Measurements from ENCODE around the gene SDHB.

The SDHB gene

GRCh38 chr1:17027403-17027802 lies 26.4 kb downstream of the SDHB start:
- Histone ChIP-seq H3K4me3 (replicated peaks; ENCODE audit: insufficient read depth, low read length) (no peak overlapping the region), H3K27me3 (ENCODE audit: insufficient read depth, poor library complexity, severe bottlenecking) (no peaks in the 10 kb centered on the region), H3K27ac (replicated peaks) (no peak overlapping the region)
- TF ChIP-seq CTCF (IDR thresholded peaks at IDR 0.05; ENCODE audit: insufficient read depth, low read length) (no peak), POLR2AphosphoS5 (IDR thresholded peaks at IDR 0.05; ENCODE audit: low read depth) (no peak), SPI1 (IDR thresholded peaks at IDR 0.05; ENCODE audit: borderline replicate concordance, low read depth) (no peak), REST (IDR thresholded peaks at IDR 0.05; ENCODE audit: insufficient replicate concordance, low read depth) (no peak), GABPA (IDR thresholded peaks at IDR 0.05; ENCODE audit: low read depth) (no peak)
- no peak for DNase-seq (ENCODE audit: low read depth in 1 of 2, low spot score in 1 of 2)

- Histone ChIP-seq H3K4me3 (replicated peaks; ENCODE audit: insufficient read depth, low read length) (no peak overlapping the region), H3K27ac (replicated peaks) (no peak overlapping the region), H3K27me3 (ENCODE audit: insufficient read depth, poor library complexity, severe bottlenecking) (no peaks in the 10 kb centered on the region)
- no peak for TF ChIP-seq GABPA (IDR thresholded peaks at IDR 0.05; ENCODE audit: low read depth)
- TF ChIP-seq SPI1 (IDR thresholded peaks at IDR 0.05; ENCODE audit: borderline replicate concordance, low read depth) = no peak
- no peak for TF ChIP-seq POLR2AphosphoS5 (IDR thresholded peaks at IDR 0.05; ENCODE audit: low read depth)
- TF ChIP-seq CTCF (IDR thresholded peaks at IDR 0.05; ENCODE audit: insufficient read depth, low read length) = no peak
- TF ChIP-seq REST (IDR thresholded peaks at IDR 0.05; ENCODE audit: insufficient replicate concordance, low read depth) = no peak
- DNase-seq (ENCODE audit: low read depth in 1 of 2, low spot score in 1 of 2) = no peak
Observed at GRCh38 chr1:17024721-17025120, 29.1 kb downstream of the SDHB start.

- TF ChIP-seq SPI1 (IDR thresholded peaks at IDR 0.05; ENCODE audit: borderline replicate concordance, low read depth) (no peak), CTCF (IDR thresholded peaks at IDR 0.05; ENCODE audit: insufficient read depth, low read length) (no peak), REST (IDR thresholded peaks at IDR 0.05; ENCODE audit: insufficient replicate concordance, low read depth) (no peak), GABPA (IDR thresholded peaks at IDR 0.05; ENCODE audit: low read depth) (no peak), POLR2AphosphoS5 (IDR thresholded peaks at IDR 0.05; ENCODE audit: low read depth) (no peak)
- DNase-seq (ENCODE audit: low read depth in 1 of 2, low spot score in 1 of 2) = no peak
- H3K4me3 ChIP-seq (replicated peaks; ENCODE audit: insufficient read depth, low read length) = no peak overlapping the region
- H3K27me3 ChIP-seq (ENCODE audit: insufficient read depth, poor library complexity, severe bottlenecking) = no peaks in the 10 kb centered on the region
- no peak overlapping the region for H3K27ac ChIP-seq (replicated peaks)
Observed at GRCh38 chr1:17023573-17023972, 30.3 kb downstream of the SDHB start.

Data from HL-60 (cell line).